SK-N-SH (cell line): ENCODE measurements around the gene SYT5. TPM values are rescaled to one million over a fixed set of nuclear protein-coding genes. Genes with fewer than 3 reads are reported as not detected.

ENCODE experiments used
- CTCF ChIA-PET: fragments of 300-600, 350-600 bp; formaldehyde crosslinking; extraction: SDS; loops from one replicate; lab custom pipeline; 2021; lab: Yijun Ruan, JAX
- POLR2A ChIA-PET: fragments of 350-600 bp; sonication (Branson Sonifier 250); formaldehyde crosslinking; extraction: SDS; loops from one replicate; lab custom pipeline; 2020; ENCODE audit warnings: antibody characterized with exemption, inconsistent platforms; lab: Yijun Ruan, JAX
- DNase-seq: peaks from one replicate; pipeline ENCODE4 v3.0.0; 2012
- H2AFZ ChIP-seq: fragments of 200-600 bp; sonication (generic); 2 replicates; pipeline ENCODE4 v1.8.1; 2016; ENCODE audit warnings: antibody characterized with exemption, mild to moderate bottlenecking, low read depth
- H3F3A ChIP-seq: fragments of 200-600 bp; sonication (generic); replicated peaks from 2 replicates; pipeline ENCODE3; 2016; ENCODE audit warnings: antibody characterized with exemption, mild to moderate bottlenecking; ENCODE audit not compliant: insufficient read depth
- H3K27ac ChIP-seq, 2 experiments: fragments of 200-500 bp in 1 of 2; fragments of 200-600 bp in 1 of 2; sonication (Bioruptor generic) in 1 of 2; sonication (generic), shearing (Covaris generic) in 1 of 2; 2 replicates each; pipeline versions ENCODE4 v1.5.1 to v1.6.1; 2014 to 2016; ENCODE audit warnings: low read depth in 2 of 2, inconsistent platforms in 1 of 2, low read length in 1 of 2, mild to moderate bottlenecking in 1 of 2, mixed read lengths in 1 of 2
- H3K27me3 ChIP-seq: fragments of 200-600 bp; sonication (generic), shearing (Covaris generic); 2 replicates; pipeline ENCODE4 v1.6.1; 2016; ENCODE audit warnings: mixed run types; ENCODE audit not compliant: insufficient read depth
- H3K36me3 ChIP-seq, 2 experiments: fragments of 200-500 bp in 1 of 2; fragments of 200-600 bp in 1 of 2; sonication (Bioruptor generic) in 1 of 2; sonication (generic) in 1 of 2; replicated peaks in 1 of 2; 2 replicates each; pipeline versions ENCODE3 to v1.5.1; 2014 to 2016; ENCODE audit warnings: low read length in 1 of 2, mild to moderate bottlenecking in 1 of 2; ENCODE audit not compliant: insufficient read depth in 2 of 2, control insufficient read depth in 1 of 2
- H3K4me1 ChIP-seq, 2 experiments: fragments of 200-500 bp in 1 of 2; fragments of 200-600 bp in 1 of 2; sonication (Bioruptor generic) in 1 of 2; sonication (generic), shearing (Covaris generic) in 1 of 2; 2 replicates each; pipeline versions ENCODE4 v1.5.1 to v1.6.1; 2014 to 2016; ENCODE audit warnings: low read depth in 1 of 2, low read length in 1 of 2, mixed run types in 1 of 2; ENCODE audit not compliant: insufficient read depth in 2 of 2, control insufficient read depth in 1 of 2
- H3K4me2 ChIP-seq: fragments of 200-600 bp; sonication (generic), shearing (Covaris generic); 2 replicates; pipeline ENCODE4 v1.6.1; 2017; ENCODE audit warnings: mixed run types
- H3K4me3 ChIP-seq, 2 experiments: fragments of 200-500 bp in 1 of 2; fragments of 200-600 bp in 1 of 2; sonication (Bioruptor generic) in 1 of 2; sonication (generic), shearing (Covaris generic) in 1 of 2; 2 replicates each; pipeline versions ENCODE4 v1.5.1 to v1.8.1; 2014 to 2016; ENCODE audit warnings: low read depth in 2 of 2, inconsistent platforms in 1 of 2, low read length in 1 of 2, mild to moderate bottlenecking in 1 of 2, mixed read lengths in 1 of 2, moderate library complexity in 1 of 2
- H3K79me2 ChIP-seq: fragments of 200-600 bp; sonication (generic); 2 replicates; pipeline ENCODE4 v1.8.1; 2017; ENCODE audit warnings: mild to moderate bottlenecking; ENCODE audit not compliant: insufficient read depth
- H3K9ac ChIP-seq: fragments of 200-600 bp; sonication (generic); 2 replicates; pipeline ENCODE4 v1.6.1; 2017; ENCODE audit warnings: mixed run types
- H3K9me2 ChIP-seq: fragments of 200-600 bp; sonication (generic); 2 replicates; pipeline ENCODE4 v1.6.1; 2017; ENCODE audit warnings: mixed run types
- H3K9me3 ChIP-seq: fragments of 200-600 bp; sonication (generic); 2 replicates; pipeline ENCODE4 v1.6.1; 2017; ENCODE audit warnings: mixed run types, mild to moderate bottlenecking, moderate library complexity
- H4K20me1 ChIP-seq: fragments of 200-600 bp; sonication (generic); 2 replicates; pipeline ENCODE4 v1.6.1; 2017; ENCODE audit warnings: mild to moderate bottlenecking, mixed run types; ENCODE audit not compliant: insufficient read depth
- CTCF ChIP-seq: fragments of 200-600 bp; sonication (generic); IDR thresholded peaks from 2 replicates; pipeline ENCODE4 v1.6.1; 2017; ENCODE audit warnings: antibody characterized with exemption, mild to moderate bottlenecking, moderate library complexity
- FOXJ3 ChIP-seq: sonication (generic); formaldehyde crosslinking; IDR thresholded peaks from 2 replicates; pipeline ENCODE4 v1.5.1; 2020; ENCODE audit warnings: mild to moderate bottlenecking, missing genetic modification reagents
- MAX ChIP-seq: IDR thresholded peaks from 2 replicates; pipeline ENCODE4 v1.4.0; 2012; ENCODE audit warnings: low read depth
- NRF1 ChIP-seq: IDR thresholded peaks from 2 replicates; pipeline ENCODE4 v1.6.1; 2012; ENCODE audit warnings: low read depth, mild to moderate bottlenecking, low read length
- RAD21 ChIP-seq: IDR thresholded peaks from 2 replicates; pipeline ENCODE4 v1.6.1; 2012; ENCODE audit warnings: mild to moderate bottlenecking, low read length
- RXRA ChIP-seq: IDR thresholded peaks from 2 replicates; pipeline ENCODE4 v1.4.0; 2012; ENCODE audit warnings: low read depth, mild to moderate bottlenecking, borderline replicate concordance
- SIN3A ChIP-seq: IDR thresholded peaks from 2 replicates; pipeline ENCODE4 v1.6.1; 2012; ENCODE audit warnings: low read depth, mild to moderate bottlenecking, low read length, moderate library complexity, borderline replicate concordance
- SMC3 ChIP-seq: IDR thresholded peaks from 2 replicates; pipeline ENCODE4 v1.6.1; 2012; ENCODE audit warnings: low read depth, low read length, improper control_type of control experiment
- TCF12 ChIP-seq: IDR thresholded peaks from 2 replicates; pipeline ENCODE4 v1.4.0; 2012
- WGBS: methylation state at CpG from one replicate; pipeline ENCODE4 v1.1.6; 2017; ENCODE audit warnings: low lambda C conversion rate; 5-methylcytosine and 5-hydroxymethylcytosine counted together
- polyA plus RNA-seq, 3 experiments: library from polyadenylated mRNA; depleted of rRNA; stranded (reverse); fragments of >200 nt; gene quantifications; 2 replicates each; pipeline ENCODE4 v1.2.3, GENCODE V29; 2012
- small RNA-seq, 7 experiments: library from RNA; depleted of rRNA; stranded (forward); fragments of <200 nt; gene quantifications; one replicate each; pipeline ENCODE3, GENCODE V24; 2012

Gene SYT5
- polyA plus RNA-seq, 1 of the 3 experiments (the other 2 are of a cell fraction): 0.21 TPM

GRCh38 chr19:55132453-55133129 lies 47.5 kb downstream of the SYT5 start:
- no peak for TF ChIP-seq NRF1
- no peak for TF ChIP-seq MAX
- peak; percentile 41 for TF ChIP-seq CTCF
- peak; percentile 55 for TF ChIP-seq RAD21
- TF ChIP-seq, all 33 proteins: peak for 2
- H3K9me2 ChIP-seq: no peaks in the 10 kb centered on the region
- ChIA-PET CTCF (interaction anchor here (0.7 to 3.2 kb wide), 13 partner anchors 10 to 486 kb away, joined by 3 to 37 read pairs (median 4); partner anchors contain the start of gene PPP1R12C), POLR2A (interaction anchor here (0.5 kb wide), 1 partner anchor 104 kb away, joined by 5 read pairs; no protein-coding TSS in a partner anchor)
- 52% methylated on average over 14 of the region's 14 CpGs for WGBS
- H3K4me2 ChIP-seq: no peak overlapping the region
- H3K36me3 ChIP-seq: no peaks in the 10 kb centered on the region
- no peaks in the 10 kb centered on the region for H4K20me1 ChIP-seq
- H3K79me2 ChIP-seq: no peaks in the 10 kb centered on the region
- H2AFZ ChIP-seq: no peak overlapping the region
- H3K9ac ChIP-seq: no peak overlapping the region
- no peak overlapping the region for H3K27ac ChIP-seq
- H3K4me1 ChIP-seq: no peaks in the 10 kb centered on the region
- peaks cover 13% of the 10 kb centered on the region; the same call in 1 of the 2 replicates for H3K27me3 ChIP-seq
- H3F3A ChIP-seq: peaks cover 4% of the 10 kb centered on the region
- no peaks in the 10 kb centered on the region for H3K9me3 ChIP-seq
- DNase-seq: peak; percentile 56
- no peak overlapping the region for H3K4me3 ChIP-seq

- H3K36me3 ChIP-seq: no peaks in the 10 kb centered on the region
- 64% methylated on average over 16 of the region's 16 CpGs for WGBS
- ChIA-PET CTCF (interaction anchor here (2.5 to 3.2 kb wide), 3 partner anchors 11 to 250 kb away, joined by 8 to 37 read pairs (median 23); no protein-coding TSS in a partner anchor), POLR2A (no interaction called here)
- H3K27me3 ChIP-seq: peaks cover 13% of the 10 kb centered on the region; the same call in 1 of the 2 replicates
- H3K4me1 ChIP-seq: no peaks in the 10 kb centered on the region
- no peak overlapping the region for H3K27ac ChIP-seq
- H3K9me3 ChIP-seq: no peaks in the 10 kb centered on the region
- no peaks in the 10 kb centered on the region for H4K20me1 ChIP-seq
- H3K4me3 ChIP-seq: no peak overlapping the region
- no peaks in the 10 kb centered on the region for H3K9me2 ChIP-seq
- no peak overlapping the region for H2AFZ ChIP-seq
- no peak overlapping the region for H3K4me2 ChIP-seq
- no peaks in the 10 kb centered on the region for H3K79me2 ChIP-seq
- H3F3A ChIP-seq: peaks cover 4% of the 10 kb centered on the region
- DNase-seq: no peak
- H3K9ac ChIP-seq: no peak overlapping the region
- TF ChIP-seq SIN3A (no peak), NRF1 (no peak), SMC3 (no peak), FOXJ3 (CRISPR knock-in tag) (no peak), TCF12 (no peak), RXRA (no peak)
- TF ChIP-seq, all 33 proteins: peak for 0
These were observed 48.7 kb downstream of the SYT5 start for GRCh38 chr19:55131421-55131820.

Small RNA genes within 50 kb of the gene (small RNA-seq; reads per million reads assigned to genes)
- gene MIR7975: 0 reads per million in 7 experiments
- gene RF01210: 0 reads per million in 7 experiments

Other genes with a start within 250 kb of the SYT5 start
- not detected in 2 replicates for gene NLRP7, start 232.8 kb downstream of the SYT5 start, polyA plus RNA-seq (2012; rRNA removed)
- 0.08 and 0.15 TPM in 2 replicates for gene NLRP2, start 213.9 kb downstream of the SYT5 start, polyA plus RNA-seq (2012; rRNA removed)
- 0.12 and 0.24 TPM in 2 replicates for gene GP6, start 142.0 kb downstream of the SYT5 start, polyA plus RNA-seq (2012; rRNA removed)
- 8.9 and 9.6 TPM in 2 replicates for gene RDH13, start 117.1 kb downstream of the SYT5 start, polyA plus RNA-seq (2012; rRNA removed)
- gene EPS8L1, start 104.4 kb downstream of the SYT5 start, polyA plus RNA-seq (2012; rRNA removed): 9.6 and 12.9 TPM in 2 replicates
- gene PPP1R12C, start 62.7 kb downstream of the SYT5 start, polyA plus RNA-seq (2012; rRNA removed): 83.9 and 87.3 TPM in 2 replicates
- gene TNNT1, start 31.1 kb downstream of the SYT5 start, polyA plus RNA-seq (2012; rRNA removed): 27.1 and 39.5 TPM in 2 replicates
- gene TNNI3, start 22.6 kb downstream of the SYT5 start, polyA plus RNA-seq (2012; rRNA removed): 9.1 and 11.4 TPM in 2 replicates
- 2.4 and 2.5 TPM in 2 replicates for gene DNAAF3, start 13.7 kb downstream of the SYT5 start, polyA plus RNA-seq (2012; rRNA removed)
- gene PTPRH, start 29.2 kb upstream of the SYT5 start, polyA plus RNA-seq (2012; rRNA removed): 0.86 and 1.1 TPM in 2 replicates
- gene TMEM86B, start 48.5 kb upstream of the SYT5 start, polyA plus RNA-seq (2012; rRNA removed): 2.0 and 3.0 TPM in 2 replicates
- 44.9 and 47.8 TPM in 2 replicates for gene PPP6R1, start 78.7 kb upstream of the SYT5 start, polyA plus RNA-seq (2012; rRNA removed)
- 51.7 and 55.4 TPM in 2 replicates for gene HSPBP1, start 99.8 kb upstream of the SYT5 start, polyA plus RNA-seq (2012; rRNA removed)
- 32.2 and 49.7 TPM in 2 replicates for gene BRSK1, start 103.7 kb upstream of the SYT5 start, polyA plus RNA-seq (2012; rRNA removed)
- gene TMEM150B, start 145.1 kb upstream of the SYT5 start, polyA plus RNA-seq (2012; rRNA removed): not detected in 2 replicates
- 14.0 and 14.4 TPM in 2 replicates for gene KMT5C, start 159.6 kb upstream of the SYT5 start, polyA plus RNA-seq (2012; rRNA removed)
- gene COX6B2, start 174.4 kb upstream of the SYT5 start, polyA plus RNA-seq (2012; rRNA removed): 0.58 and 0.74 TPM in 2 replicates
- not detected in 2 replicates for gene GARIN5B, start 183.0 kb upstream of the SYT5 start, polyA plus RNA-seq (2012; rRNA removed)
- gene IL11, start 190.2 kb upstream of the SYT5 start, polyA plus RNA-seq (2012; rRNA removed): 13.2 and 16.1 TPM in 2 replicates
- gene TMEM190, start 196.5 kb upstream of the SYT5 start, polyA plus RNA-seq (2012; rRNA removed): 0.77 and 0.91 TPM in 2 replicates
- gene TMEM238, start 204.0 kb upstream of the SYT5 start, polyA plus RNA-seq (2012; rRNA removed): 0.08 and 0.12 TPM in 2 replicates
- gene RPL28, start 205.6 kb upstream of the SYT5 start, polyA plus RNA-seq (2012; rRNA removed): 2,297 and 2,368 TPM in 2 replicates
- gene UBE2S, start 227.5 kb upstream of the SYT5 start, polyA plus RNA-seq (2012; rRNA removed): 84.7 and 133 TPM in 2 replicates